Ovary (tissue), 3 donors: ENCODE data around the gene NKAPL.

Experiments used
- CTCF ChIP-seq, 3 donors: fragments of 450-650 bp in 2 of 3; fragments of 200-600 bp in 1 of 3; IDR thresholded peaks; one replicate each; pipeline versions ENCODE4 v1.5.1 to v1.8.0; 2016 to 2022; ENCODE audit warnings: antibody characterized with exemption in 3 of 3, mild to moderate bottlenecking in 1 of 3
- EP300 ChIP-seq: sonication (generic); formaldehyde crosslinking; IDR thresholded peaks from one replicate; pipeline ENCODE4 v1.6.1; 2017; ENCODE audit warnings: antibody characterized with exemption
- POLR2A ChIP-seq: fragments of 450-650 bp; IDR thresholded peaks from one replicate; pipeline ENCODE4 v1.6.1; 2017; ENCODE audit warnings: antibody characterized with exemption, mild to moderate bottlenecking, moderate library complexity
- donor health status: DM: no; HTN: no; CAD: no.

GRCh38 chr6:28295326-28295725, 36.2 kb downstream of the NKAPL start:
- TF ChIP-seq CTCF (IDR thresholded peaks at IDR 0.05): no peak
- no peak for TF ChIP-seq POLR2A
- no peak for TF ChIP-seq EP300
